Stimulated activated CD8-positive, alpha-beta memory T cell treated with anti-CD3 and anti-CD28 coated beads, Interleukin-4, amount 100 ng/mL, for 4 hours (primary cell): Measurements from ENCODE around the gene KRT79.

ENCODE experiments used
- DNase-seq, 2 donors: peaks; one replicate each; pipeline ENCODE4 v3.0.0-alpha.2; 2020; ENCODE audit warnings: low read depth in 2 of 2, low spot score in 1 of 2

The KRT79 gene

GRCh38 chr12:52774629-52775250 lies 59.4 kb downstream of the KRT79 start:
- no peak for DNase-seq

- no peak for DNase-seq
These were observed 61.3 kb downstream of the KRT79 start for GRCh38 chr12:52772772-52773171.

GRCh38 chr12:52772188-52772587 lies 61.9 kb downstream of the KRT79 start:
- DNase-seq, result no peak

GRCh38 chr12:52771505-52771904 lies 62.6 kb downstream of the KRT79 start:
- no peak for DNase-seq
